K562 (cell line): ENCODE results near the gene TNNI2. TPM values are rescaled to one million over a fixed set of nuclear protein-coding genes. Genes with fewer than 3 reads are reported as not detected.

ENCODE experiments used
- ATAC-seq: fragments of 200-7000 bp; cut with Tn5 transposase; 3 replicates; pipeline ENCODE4 v1.9.1; 2020; ENCODE audit warnings: moderate library complexity
- BruUV-seq: library from RNA; stranded (reverse); fragments of 400-500 nt; replicated peaks from 2 replicates; lab custom pipeline; 2021; lab: Mats Ljungman, UMichigan
- CTCF ChIA-PET: fragments of 300-600 bp; formaldehyde crosslinking; extraction: SDS; loops from one replicate; lab custom pipeline; 2021; ENCODE audit warnings: low intra/inter-chr PET ratio; lab: Yijun Ruan, JAX
- POLR2A ChIA-PET: fragments of 300-600, 350-650 bp; sonication (Branson Sonifier 250); formaldehyde crosslinking; extraction: SDS; loops from one replicate; lab custom pipeline; 2021; ENCODE audit warnings: antibody characterized with exemption, inconsistent platforms; lab: Yijun Ruan, JAX
- DNase-seq, 4 experiments: peaks; one replicate each; pipeline versions ENCODE4 v3.0.0 to v3.0.0-alpha.2; 2011 to 2018; ENCODE audit warnings: low spot score in 3 of 4, mixed read lengths in 3 of 4; ENCODE audit errors: extremely low read depth in 1 of 4
- FAIRE-seq: peaks from 2 replicates; lab custom pipeline; 2011; peaks lifted over from hg19 to GRCh38; lab: Jason Lieb, UNC
- H2AFZ ChIP-seq: 2 replicates; pipeline ENCODE4 v1.6.0; 2011; ENCODE audit warnings: low read depth, low read length, control low read depth, inconsistent platforms
- H3K27ac ChIP-seq: fragments of 200-600 bp; 3 replicates; pipeline ENCODE4 v1.8.0; 2011; ENCODE audit warnings: low read depth, mild to moderate bottlenecking, control low read depth, inconsistent platforms, low read length, moderate library complexity, mixed read lengths; ENCODE audit errors: extremely low read depth
- H3K27me3 ChIP-seq, 2 experiments: fragments of 300-600 bp in 1 of 2; 2 replicates in 1 of 2; 3 replicates in 1 of 2; pipeline versions ENCODE4 v1.6.0 to v1.8.0; 2011; ENCODE audit warnings: inconsistent platforms in 2 of 2, low read length in 2 of 2, mild to moderate bottlenecking in 1 of 2, mixed read lengths in 1 of 2, moderate library complexity in 1 of 2; ENCODE audit not compliant: control insufficient read depth in 2 of 2, insufficient read depth in 2 of 2
- H3K36me3 ChIP-seq: fragments of 300-600 bp; 3 replicates; pipeline ENCODE4 v1.8.0; 2011; ENCODE audit warnings: mild to moderate bottlenecking, low read length, inconsistent platforms; ENCODE audit not compliant: control insufficient read depth, insufficient read depth
- H3K4me1 ChIP-seq, 2 experiments: fragments of 200-600 bp in 1 of 2; replicated peaks in 1 of 2; 2 replicates in 1 of 2; 3 replicates in 1 of 2; pipeline versions ENCODE4 v1.5.1 to v1.8.0; 2011; ENCODE audit warnings: inconsistent platforms in 2 of 2, low read length in 2 of 2, mild to moderate bottlenecking in 1 of 2, mixed read lengths in 1 of 2, moderate library complexity in 1 of 2; ENCODE audit not compliant: control insufficient read depth in 2 of 2, insufficient read depth in 2 of 2
- H3K4me2 ChIP-seq: 2 replicates; pipeline ENCODE4 v1.6.1; 2011; ENCODE audit warnings: low read length, control low read depth, inconsistent platforms, mixed read lengths; ENCODE audit not compliant: insufficient read depth
- H3K4me3 ChIP-seq: fragments of 200-600 bp; sonication (generic), shearing (Covaris generic); 2 replicates; pipeline ENCODE4 v1.5.1; 2016; ENCODE audit warnings: control low read depth, inconsistent platforms
- H3K79me2 ChIP-seq: fragments of 200-600 bp; 3 replicates; pipeline ENCODE4 v1.8.0; 2011; ENCODE audit warnings: low read length, inconsistent platforms; ENCODE audit not compliant: control insufficient read depth, insufficient read depth
- H3K9ac ChIP-seq, 2 experiments: 2 replicates each; pipeline versions ENCODE4 v1.6.0 to v1.6.1; 2011; ENCODE audit warnings: low read depth in 2 of 2, low read length in 2 of 2, control low read depth in 1 of 2, inconsistent platforms in 1 of 2, mild to moderate bottlenecking in 1 of 2, mixed read lengths in 1 of 2; ENCODE audit not compliant: insufficient read depth in 1 of 2
- H3K9me1 ChIP-seq: one replicate; pipeline ENCODE4 v1.6.0; 2011; ENCODE audit warnings: inconsistent platforms, mild to moderate bottlenecking, low read length, moderate library complexity; ENCODE audit not compliant: control insufficient read depth, insufficient read depth
- H3K9me3 ChIP-seq: replicated peaks from 2 replicates; pipeline ENCODE4 v1.5.1; 2011; ENCODE audit warnings: low read depth, low read length, inconsistent platforms; ENCODE audit not compliant: control insufficient read depth, insufficient read depth
- H4K20me1 ChIP-seq: replicated peaks from 2 replicates; pipeline ENCODE4 v1.6.1; 2011; ENCODE audit warnings: low read length, inconsistent platforms, mixed read lengths; ENCODE audit not compliant: control insufficient read depth, insufficient read depth
- CTBP1 ChIP-seq: fragments of 450-650 bp; IDR thresholded peaks from 2 replicates; pipeline ENCODE4 v1.6.1; 2016; ENCODE audit warnings: borderline replicate concordance
- HEY1 ChIP-seq: fragments of 250-450 bp; sonication (Bioruptor Pico); IDR thresholded peaks from 2 replicates; pipeline ENCODE4 v1.5.0; 2020; ENCODE audit warnings: mild to moderate bottlenecking, moderate library complexity, borderline replicate concordance
- HNRNPUL1 ChIP-seq: fragments of 200-400 bp; formaldehyde crosslinking; IDR thresholded peaks from 2 replicates; pipeline ENCODE4 v1.6.1; 2017; ENCODE audit warnings: low read length
- PHF21A ChIP-seq: fragments of 450-650 bp; IDR thresholded peaks from 2 replicates; pipeline ENCODE4 v1.6.1; 2017; ENCODE audit warnings: low read depth, borderline replicate concordance
- ZNF253 ChIP-seq: fragments of 250-450 bp; sonication (Bioruptor Pico); conservative IDR thresholded peaks from 2 replicates; pipeline ENCODE4 v1.6.1; 2021; ENCODE audit warnings: mild to moderate bottlenecking
- ZNF707 ChIP-seq: fragments of 250-450 bp; sonication (Bioruptor Pico); conservative IDR thresholded peaks from 2 replicates; pipeline ENCODE4 v1.8.0; 2022; ENCODE audit warnings: inconsistent platforms, mild to moderate bottlenecking, moderate library complexity
- WGBS: fragments of 100-300 bp; shearing (Covaris generic); methylation state at CpG from one replicate; pipeline ENCODE4 v1.1.6; 2016; ENCODE audit warnings: low coverage, mixed read lengths; ENCODE audit not compliant: insufficient coverage; ENCODE audit errors: missing lambda C conversion rate; 5-methylcytosine and 5-hydroxymethylcytosine counted together
- in situ Hi-C: fragments of 300-500 bp; cut with MboI; formaldehyde crosslinking; loops from 4 replicates; pipeline ENCODE4 v1.15.0; 2018; ENCODE audit warnings: inconsistent platforms, mixed read lengths
- intact Hi-C: fragments of 100-400 bp; cut with micrococcal nuclease; formaldehyde crosslinking; loops from 2 replicates; pipeline ENCODE4 v1.14.2; 2022
- polyA plus RNA-seq, 8 experiments: library from polyadenylated mRNA; depleted of rRNA in 4 of 8; stranded (reverse) in 5 of 8; unstranded in 3 of 8; fragments of >200 nt; fragmentation: Nextera tagmentation in 2 of 8; fragmentation: Illumina TruSeq in 1 of 8; extraction: Ambion mirVana in 2 of 8; extraction: Trizol in 1 of 8; gene quantifications; 2 replicates each; pipeline versions ENCODE4 v1.2.1 to v1.2.3, GENCODE V29; 2011 to 2014; ENCODE audit warnings: inconsistent platforms in 1 of 8, missing spikeins in 1 of 8
- total RNA-seq, 7 experiments: library from RNA; depleted of rRNA in 6 of 7; stranded (reverse); fragments of >200 nt in 6 of 7; fragmentation: Illumina TruSeq in 2 of 7; extraction: Trizol in 2 of 7; gene quantifications; 2 replicates each; pipeline versions ENCODE4 v1.2.1 to v1.2.3, GENCODE V29; 2011 to 2021; ENCODE audit warnings: low replicate concordance in 1 of 7
- TF ChIP-seq, protein P1 (sequence below): fragments of 250-450 bp; sonication (Bioruptor Pico); IDR thresholded peaks from 2 replicates; pipeline ENCODE4 v1.4.0; 2020; ENCODE audit warnings: borderline replicate concordance
- TF ChIP-seq, protein P2 (sequence below): fragments of 250-450 bp; sonication (Bioruptor Pico); IDR thresholded peaks from 2 replicates; pipeline ENCODE4 v1.5.0; 2021; ENCODE audit warnings: mild to moderate bottlenecking, borderline replicate concordance
- TF ChIP-seq, protein P3 (sequence below): fragments of 450-650 bp; IDR thresholded peaks from 2 replicates; pipeline ENCODE4 v1.6.1; 2016; ENCODE audit warnings: missing biosample characterization, missing genetic modification characterization

Gene TNNI2
- total and polyA plus RNA-seq, 9 of the 15 experiments (the other 6 are each of a cell fraction or from before 2014, with no cell fraction given) = not detected

DNA sequence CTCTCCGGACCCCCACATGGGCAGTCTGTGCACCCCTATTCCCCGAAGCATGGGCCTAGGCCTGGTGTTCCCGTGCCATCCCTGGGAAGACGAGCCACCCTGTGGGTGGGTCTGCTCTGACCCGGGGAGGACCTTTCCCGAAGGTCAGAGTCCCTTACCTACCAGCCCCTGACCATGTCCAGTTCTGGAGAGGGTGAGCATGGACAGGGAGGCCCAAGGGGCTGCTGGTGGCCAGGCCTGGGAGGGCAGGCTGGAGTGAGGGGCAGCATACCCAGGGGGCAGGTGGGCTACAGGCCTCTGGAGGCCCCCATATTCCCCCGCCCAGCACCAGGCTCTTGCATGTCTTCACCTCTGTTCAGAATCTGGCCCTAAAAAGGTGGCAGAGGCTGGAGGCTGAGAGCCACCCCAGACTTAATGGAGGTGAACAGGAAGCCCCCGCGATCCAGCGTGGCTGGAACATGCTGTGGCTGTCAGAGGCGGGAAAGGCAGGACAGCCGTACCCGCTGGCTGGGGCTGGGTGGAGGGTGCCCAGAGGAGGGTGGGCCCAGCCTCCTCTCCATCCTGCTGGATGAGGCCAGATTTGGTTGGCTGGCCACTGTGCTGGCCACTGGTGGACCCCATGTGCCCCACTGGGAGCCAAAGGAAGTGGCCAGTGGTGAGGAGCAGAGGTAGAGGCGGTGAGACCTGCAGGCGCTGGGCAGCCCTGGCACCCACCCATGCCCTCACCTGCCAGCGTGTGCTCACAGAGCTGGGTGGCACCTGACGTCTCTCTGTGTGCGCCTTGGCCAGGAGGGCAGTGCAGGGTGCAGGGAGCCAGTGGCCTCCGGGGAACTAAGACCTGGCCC, 15.2 kb upstream of the TNNI2 start:
- no peaks in the 10 kb centered on the region for H3K9me3 ChIP-seq
- no peak overlapping the region for H3K27ac ChIP-seq
- intact Hi-C loops = no loop called here
- FAIRE-seq (no peak), DNase-seq (no peak), ATAC-seq (no peak)
- H3K36me3 ChIP-seq = no peaks in the 10 kb centered on the region
- H3K79me2 ChIP-seq = no peaks in the 10 kb centered on the region
- no peak overlapping the region for H3K4me2 ChIP-seq
- H3K9ac ChIP-seq = no peak overlapping the region
- no TSS peak for BruUV-seq
- no peaks in the 10 kb centered on the region; the same call in none of the 2 replicates for H4K20me1 ChIP-seq
- no peaks in the 10 kb centered on the region for H3K9me1 ChIP-seq
- H3K27me3 ChIP-seq = peaks cover 0 to 27% of the 10 kb centered on the region in 2 experiments; a peak in 2 of 5 replicates
- H3K4me3 ChIP-seq = no peak overlapping the region
- in situ Hi-C loops = loop anchor here (5.0 kb wide), 1 partner anchor 126 kb away; the partner anchor contains the start of gene KRTAP5-6
- WGBS = under 1% methylated on average over 12 of the region's 19 CpGs
- POLR2A ChIA-PET = interaction anchor here (0.8 kb wide), 1 partner anchor 60 kb away, joined by 3 read pairs; the partner anchor contains the start of gene CTSD
- peaks cover 0 to 29% of the 10 kb centered on the region in 2 experiments; a peak in 2 of 5 replicates for H3K4me1 ChIP-seq
- CTCF ChIA-PET = interaction anchor here (0.8 to 1.1 kb wide), 2 partner anchors 181 to 328 kb away, joined by 3 to 4 read pairs; no protein-coding TSS in a partner anchor
- no peak overlapping the region for H2AFZ ChIP-seq
- TF ChIP-seq, protein P1, sequence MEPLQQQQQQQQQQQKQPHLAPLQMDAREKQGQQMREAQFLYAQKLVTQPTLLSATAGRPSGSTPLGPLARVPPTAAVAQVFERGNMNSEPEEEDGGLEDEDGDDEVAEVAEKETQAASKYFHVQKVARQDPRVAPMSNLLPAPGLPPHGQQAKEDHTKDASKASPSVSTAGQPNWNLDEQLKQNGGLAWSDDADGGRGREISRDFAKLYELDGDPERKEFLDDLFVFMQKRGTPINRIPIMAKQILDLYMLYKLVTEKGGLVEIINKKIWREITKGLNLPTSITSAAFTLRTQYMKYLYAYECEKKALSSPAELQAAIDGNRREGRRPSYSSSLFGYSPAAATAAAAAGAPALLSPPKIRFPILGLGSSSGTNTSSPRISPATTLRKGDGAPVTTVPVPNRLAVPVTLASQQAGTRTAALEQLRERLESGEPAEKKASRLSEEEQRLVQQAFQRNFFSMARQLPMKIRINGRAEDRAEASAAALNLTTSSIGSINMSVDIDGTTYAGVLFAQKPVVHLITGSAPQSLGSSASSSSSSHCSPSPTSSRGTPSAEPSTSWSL (CRISPR knock-in tag) = no peak
- TF ChIP-seq HEY1 (CRISPR knock-in tag) = no peak
- TF ChIP-seq ZNF707 (CRISPR knock-in tag) = no peak
- no peak for TF ChIP-seq PHF21A
- TF ChIP-seq, protein P2, sequence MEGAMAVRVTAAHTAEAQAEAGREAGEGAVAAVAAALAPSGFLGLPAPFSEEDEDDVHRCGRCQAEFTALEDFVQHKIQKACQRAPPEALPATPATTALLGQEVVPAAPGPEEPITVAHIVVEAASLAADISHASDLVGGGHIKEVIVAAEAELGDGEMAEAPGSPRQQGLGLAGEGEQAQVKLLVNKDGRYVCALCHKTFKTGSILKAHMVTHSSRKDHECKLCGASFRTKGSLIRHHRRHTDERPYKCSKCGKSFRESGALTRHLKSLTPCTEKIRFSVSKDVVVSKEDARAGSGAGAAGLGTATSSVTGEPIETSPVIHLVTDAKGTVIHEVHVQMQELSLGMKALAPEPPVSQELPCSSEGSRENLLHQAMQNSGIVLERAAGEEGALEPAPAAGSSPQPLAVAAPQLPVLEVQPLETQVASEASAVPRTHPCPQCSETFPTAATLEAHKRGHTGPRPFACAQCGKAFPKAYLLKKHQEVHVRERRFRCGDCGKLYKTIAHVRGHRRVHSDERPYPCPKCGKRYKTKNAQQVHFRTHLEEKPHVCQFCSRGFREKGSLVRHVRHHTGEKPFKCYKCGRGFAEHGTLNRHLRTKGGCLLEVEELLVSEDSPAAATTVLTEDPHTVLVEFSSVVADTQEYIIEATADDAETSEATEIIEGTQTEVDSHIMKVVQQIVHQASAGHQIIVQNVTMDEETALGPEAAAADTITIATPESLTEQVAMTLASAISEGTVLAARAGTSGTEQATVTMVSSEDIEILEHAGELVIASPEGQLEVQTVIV (CRISPR knock-in tag) = no peak
- TF ChIP-seq, protein P3, sequence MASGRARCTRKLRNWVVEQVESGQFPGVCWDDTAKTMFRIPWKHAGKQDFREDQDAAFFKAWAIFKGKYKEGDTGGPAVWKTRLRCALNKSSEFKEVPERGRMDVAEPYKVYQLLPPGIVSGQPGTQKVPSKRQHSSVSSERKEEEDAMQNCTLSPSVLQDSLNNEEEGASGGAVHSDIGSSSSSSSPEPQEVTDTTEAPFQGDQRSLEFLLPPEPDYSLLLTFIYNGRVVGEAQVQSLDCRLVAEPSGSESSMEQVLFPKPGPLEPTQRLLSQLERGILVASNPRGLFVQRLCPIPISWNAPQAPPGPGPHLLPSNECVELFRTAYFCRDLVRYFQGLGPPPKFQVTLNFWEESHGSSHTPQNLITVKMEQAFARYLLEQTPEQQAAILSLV (tag) = no peak
- no peak for TF ChIP-seq CTBP1
- no peak for TF ChIP-seq ZNF253 (CRISPR knock-in tag)
- no peak for TF ChIP-seq HNRNPUL1
